Stimulated activated naive B cell treated with anti-CD40 and anti-IgM and Interleukin-4, amounts not matched to agents 10 μg/mL and 1 μg/mL and 100 μg/mL, for 72 hours (primary cell): Measurements from ENCODE around the gene FAM107B.
"Not testable (repeated sequence)": the region's sequence is repeated elsewhere in the genome, so short reads cannot be mapped to it uniquely, and the experiment has no call there.

Source experiments
- ATAC-seq, 2 donors: fragments of 150-1000 bp; cut with Tn5 transposase; replicated peaks; 2 replicates each; pipeline ENCODE4 v1.10.0; 2021; ENCODE audit warnings: moderate library complexity in 1 of 2
- DNase-seq: peaks from one replicate; pipeline ENCODE4 v3.0.0; 2021
- H3K27ac Mint-ChIP-seq: one replicate; pipeline ENCODE4 v1.8.0; 2022; ENCODE audit warnings: mild to moderate bottlenecking, mixed read lengths
- H3K27me3 Mint-ChIP-seq, 2 donors: one replicate each; pipeline ENCODE4 v1.8.0; 2022; ENCODE audit warnings: mixed read lengths in 2 of 2
- H3K36me3 Mint-ChIP-seq, 2 donors: one replicate each; pipeline ENCODE4 v1.8.0; 2022; ENCODE audit warnings: mixed read lengths in 2 of 2, mild to moderate bottlenecking in 1 of 2
- H3K4me1 Mint-ChIP-seq, 2 donors: one replicate each; pipeline ENCODE4 v1.8.0; 2022; ENCODE audit warnings: mixed read lengths in 2 of 2, mild to moderate bottlenecking in 1 of 2
- H3K4me3 Mint-ChIP-seq, 2 donors: one replicate each; pipeline ENCODE4 v1.8.0; 2022; ENCODE audit warnings: mild to moderate bottlenecking in 2 of 2, mixed read lengths in 2 of 2, moderate library complexity in 1 of 2
- H3K9me3 Mint-ChIP-seq, 2 donors: one replicate each; pipeline ENCODE4 v1.8.0; 2022; ENCODE audit warnings: mixed read lengths in 2 of 2, mild to moderate bottlenecking in 1 of 2

Gene FAM107B

GRCh38 chr10:14774797-14775196 is at the start of gene FAM107B:
Gene FAM107B (minus strand): TSS chr10:14774897. CDS start chr10:14774663, 234 bp downstream.
- Mint-ChIP-seq H3K27me3 (no peaks in the 10 kb centered on the region), H3K27ac (no peak within 1 kb of the TSS), H3K4me1 (peaks cover 3 to 8% of the 10 kb centered on the region in 2 donors), H3K4me3 (no peak within 1 kb of the TSS), H3K9me3 (no peaks in the 10 kb centered on the region), H3K36me3 (no peaks in the 10 kb centered on the region)
- DNase-seq (no peak), ATAC-seq (no peak)

- Mint-ChIP-seq H3K36me3 (no peaks in the 10 kb centered on the region), H3K27me3 (no peaks in the 10 kb centered on the region), H3K4me3 (no peak overlapping the region), H3K4me1 (peaks cover 16 to 25% of the 10 kb centered on the region in 2 donors), H3K9me3 (no peaks in the 10 kb centered on the region), H3K27ac (no peak overlapping the region)
- ATAC-seq (no peak), DNase-seq (no peak)
Measured at GRCh38 chr10:14823966-14824365, 49.3 kb upstream of the FAM107B start.

- H3K4me3 Mint-ChIP-seq = no peak overlapping the region
- H3K9me3 Mint-ChIP-seq = no peaks in the 10 kb centered on the region
- DNase-seq (peak; percentile 24), ATAC-seq (peak; percentile 56 to 68)
- H3K27ac Mint-ChIP-seq = no peak overlapping the region
- H3K27me3 Mint-ChIP-seq = no peaks in the 10 kb centered on the region
- H3K36me3 Mint-ChIP-seq = no peaks in the 10 kb centered on the region
- H3K4me1 Mint-ChIP-seq = peaks cover 16 to 25% of the 10 kb centered on the region in 2 donors
Measured at GRCh38 chr10:14822879-14823755, 48.4 kb upstream of the FAM107B start.

GRCh38 chr10:14821635-14822375 is 47.1 kb upstream of the FAM107B start:
- Mint-ChIP-seq H3K36me3 (no peaks in the 10 kb centered on the region), H3K4me3 (no peak overlapping the region), H3K27ac (no peak overlapping the region), H3K27me3 (no peaks in the 10 kb centered on the region), H3K4me1 (peaks cover 16 to 25% of the 10 kb centered on the region in 2 donors), H3K9me3 (no peaks in the 10 kb centered on the region)
- DNase-seq (no peak), ATAC-seq (no peak)

- DNase-seq = no peak
- no peaks in the 10 kb centered on the region for H3K9me3 Mint-ChIP-seq
- H3K27me3 Mint-ChIP-seq = no peaks in the 10 kb centered on the region
- H3K4me1 Mint-ChIP-seq = peaks cover 10 to 17% of the 10 kb centered on the region in 2 donors
- no peak for ATAC-seq
- H3K4me3 Mint-ChIP-seq = no peak overlapping the region
- H3K36me3 Mint-ChIP-seq = no peaks in the 10 kb centered on the region
- H3K27ac Mint-ChIP-seq = peak overlapping the region; percentile 34
Measured at GRCh38 chr10:14820775-14821154, 46.1 kb upstream of the FAM107B start.

- ATAC-seq = no peak
- no peaks in the 10 kb centered on the region for H3K36me3 Mint-ChIP-seq
- peak overlapping the region; percentile 34 for H3K27ac Mint-ChIP-seq
- H3K4me1 Mint-ChIP-seq = peaks cover 7 to 14% of the 10 kb centered on the region in 2 donors
- DNase-seq = no peak
- no peaks in the 10 kb centered on the region for H3K27me3 Mint-ChIP-seq
- no peaks in the 10 kb centered on the region for H3K9me3 Mint-ChIP-seq
- no peak overlapping the region for H3K4me3 Mint-ChIP-seq
Measured at GRCh38 chr10:14820010-14820774, 45.5 kb upstream of the FAM107B start.

GRCh38 chr10:14816717-14817116 is 42.0 kb upstream of the FAM107B start:
- H3K4me1 Mint-ChIP-seq = peaks cover 4 to 13% of the 10 kb centered on the region in 2 donors
- H3K4me3 Mint-ChIP-seq, H3K27ac Mint-ChIP-seq, H3K27me3 Mint-ChIP-seq, H3K9me3 Mint-ChIP-seq, DNase-seq, ATAC-seq, H3K36me3 Mint-ChIP-seq: not testable (repeated sequence)

- H3K4me1 Mint-ChIP-seq = peaks cover 5 to 18% of the 10 kb centered on the region in 2 donors
- ATAC-seq = no peak
- DNase-seq = no peak
Measured at GRCh38 chr10:14815681-14816080, 41.0 kb upstream of the FAM107B start.

GRCh38 chr10:14812271-14812670 is 37.6 kb upstream of the FAM107B start:
- ATAC-seq (no peak), DNase-seq (no peak)
- no peaks in the 10 kb centered on the region for H3K27me3 Mint-ChIP-seq
- H3K36me3 Mint-ChIP-seq = no peaks in the 10 kb centered on the region
- H3K4me3 Mint-ChIP-seq = no peak overlapping the region
- H3K27ac Mint-ChIP-seq = no peak overlapping the region
- peaks cover 0 to 3% of the 10 kb centered on the region in 2 donors for H3K9me3 Mint-ChIP-seq
- H3K4me1 Mint-ChIP-seq = peaks cover 6 to 24% of the 10 kb centered on the region in 2 donors

More at GRCh38 chr10:14815681-14816080, 41.0 kb upstream of the FAM107B start:
- Mint-ChIP-seq H3K4me3 (no peak overlapping the region), H3K27me3 (no peaks in the 10 kb centered on the region), H3K9me3 (peaks cover 0 to 3% of the 10 kb centered on the region in 2 donors), H3K36me3 (no peaks in the 10 kb centered on the region), H3K27ac (no peak overlapping the region)

- peaks cover 0 to 3% of the 10 kb centered on the region in 2 donors for H3K9me3 Mint-ChIP-seq
- H3K4me1 Mint-ChIP-seq = peaks cover 6 to 24% of the 10 kb centered on the region in 2 donors
- no peaks in the 10 kb centered on the region for H3K27me3 Mint-ChIP-seq
- no peak for DNase-seq
- H3K36me3 Mint-ChIP-seq = no peaks in the 10 kb centered on the region
- no peak overlapping the region for H3K4me3 Mint-ChIP-seq
- H3K27ac Mint-ChIP-seq = no peak overlapping the region
- ATAC-seq = peak in 1 of 2 donors; percentile 45
Measured at GRCh38 chr10:14810969-14811953, 36.6 kb upstream of the FAM107B start.

GRCh38 chr10:14806318-14806717 is 31.6 kb upstream of the FAM107B start:
- H3K36me3 Mint-ChIP-seq = no peaks in the 10 kb centered on the region
- no peak for DNase-seq
- no peaks in the 10 kb centered on the region for H3K9me3 Mint-ChIP-seq
- no peaks in the 10 kb centered on the region for H3K27me3 Mint-ChIP-seq
- H3K4me3 Mint-ChIP-seq = no peak overlapping the region
- peaks cover 5 to 13% of the 10 kb centered on the region in 2 donors for H3K4me1 Mint-ChIP-seq
- ATAC-seq = no peak
- H3K27ac Mint-ChIP-seq = no peak overlapping the region

GRCh38 chr10:14803827-14804226 is 29.1 kb upstream of the FAM107B start:
- Mint-ChIP-seq H3K27ac (no peak overlapping the region), H3K27me3 (no peaks in the 10 kb centered on the region), H3K36me3 (no peaks in the 10 kb centered on the region), H3K4me3 (no peak overlapping the region), H3K9me3 (no peaks in the 10 kb centered on the region), H3K4me1 (peaks cover 14 to 19% of the 10 kb centered on the region in 2 donors)
- no peak for DNase-seq
- no peak for ATAC-seq

- DNase-seq (no peak), ATAC-seq (no peak)
- H3K27me3 Mint-ChIP-seq = no peaks in the 10 kb centered on the region
- H3K4me3 Mint-ChIP-seq = no peak overlapping the region
- peaks cover 22 to 34% of the 10 kb centered on the region in 2 donors for H3K4me1 Mint-ChIP-seq
- no peaks in the 10 kb centered on the region for H3K9me3 Mint-ChIP-seq
- no peak overlapping the region for H3K27ac Mint-ChIP-seq
- no peaks in the 10 kb centered on the region for H3K36me3 Mint-ChIP-seq
Measured at GRCh38 chr10:14801723-14802122, 27.0 kb upstream of the FAM107B start.
